Suprapubic skin (tissue), 3 donors: ENCODE results near the gene CNOT2.

Experiments used
- CTCF ChIP-seq, 2 donors: fragments of 200-600 bp in 1 of 2; fragments of 450-650 bp in 1 of 2; sonication (generic) in 1 of 2; IDR thresholded peaks; one replicate each; pipeline ENCODE4 v1.5.1; 2016 to 2019; ENCODE audit warnings: antibody characterized with exemption in 2 of 2, mild to moderate bottlenecking in 1 of 2, moderate library complexity in 1 of 2
- EP300 ChIP-seq: sonication (generic); formaldehyde crosslinking; IDR thresholded peaks from one replicate; pipeline ENCODE4 v1.6.1; 2017; ENCODE audit warnings: antibody characterized with exemption
- POLR2A ChIP-seq, 2 donors: fragments of 450-650 bp; IDR thresholded peaks; one replicate each; pipeline ENCODE4 v1.6.1; 2017; ENCODE audit warnings: antibody characterized with exemption in 2 of 2, mild to moderate bottlenecking in 2 of 2, moderate library complexity in 2 of 2

GRCh38 chr12:70393787-70394499, 150.7 kb downstream of the CNOT2 start:
- TF ChIP-seq CTCF (IDR thresholded peaks at IDR 0.05) (no peak), POLR2A (IDR thresholded peaks at IDR 0.05) (no peak), EP300 (no peak)
